Progenitor cell of endocrine pancreas (in vitro differentiated cells): ENCODE data around the gene SNTG2. TPM values are rescaled to one million over a fixed set of nuclear protein-coding genes. Genes with fewer than 3 reads are reported as not detected.

Experiments
- DNase-seq: peaks from one replicate; pipeline ENCODE4 v3.0.0; 2021; ENCODE audit warnings: low spot score; ENCODE audit not compliant: unreplicated experiment
- H3K27ac Mint-ChIP-seq: 2 replicates; pipeline ENCODE4 v1.8.0; 2021; ENCODE audit warnings: mild to moderate bottlenecking, moderate library complexity, mixed read lengths
- H3K27me3 Mint-ChIP-seq: 2 replicates; pipeline ENCODE4 v1.8.0; 2021; ENCODE audit warnings: mixed read lengths
- H3K36me3 Mint-ChIP-seq: 2 replicates; pipeline ENCODE4 v1.8.0; 2022; ENCODE audit warnings: mixed read lengths; ENCODE audit not compliant: insufficient read depth
- H3K4me1 Mint-ChIP-seq: 2 replicates; pipeline ENCODE4 v1.8.0; 2021; ENCODE audit warnings: low read depth, mixed read lengths
- H3K4me3 Mint-ChIP-seq: 2 replicates; pipeline ENCODE4 v1.8.0; 2021; ENCODE audit warnings: low read depth, mild to moderate bottlenecking, moderate library complexity, mixed read lengths
- H3K9me3 Mint-ChIP-seq: 2 replicates; pipeline ENCODE4 v1.8.0; 2021; ENCODE audit warnings: low read depth, mixed read lengths
- total RNA-seq: library from RNA; stranded (reverse); gene quantifications from 2 replicates; pipeline ENCODE4 v1.2.1, GENCODE V29; 2021
- TF ChIP-seq, protein P1 (sequence below): fragments of 200-600 bp; sonication (generic); IDR thresholded peaks from one replicate; pipeline ENCODE4 v1.5.0; 2021; ENCODE audit warnings: antibody characterized with exemption, mild to moderate bottlenecking; ENCODE audit not compliant: unreplicated experiment

The SNTG2 gene
- total RNA-seq, 1 donor from 2014 or later, result 0.50 TPM

DNA sequence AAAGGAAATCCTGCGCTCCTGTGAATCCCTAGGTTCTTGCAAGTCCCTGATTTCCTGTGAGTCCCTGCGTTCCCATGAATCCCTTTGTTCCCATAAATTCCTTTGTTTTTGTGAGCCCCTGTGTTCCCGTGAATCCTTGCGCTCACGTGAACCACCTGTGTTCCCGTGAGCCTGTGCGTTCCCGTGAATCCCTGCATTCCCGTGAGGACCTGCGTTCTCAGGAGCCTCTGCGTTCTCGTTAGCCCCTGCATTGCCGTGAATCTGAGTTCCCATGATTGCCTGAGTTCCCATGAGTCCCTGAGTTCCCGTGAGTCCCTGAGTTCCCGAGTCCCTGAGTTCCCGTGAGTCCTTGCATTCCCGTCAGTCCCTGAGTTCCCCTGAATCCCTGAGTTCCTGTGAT is 71.5 kb downstream of the SNTG2 start:
- no peak for DNase-seq
- peaks cover 11% of the 10 kb centered on the region for H3K27me3 Mint-ChIP-seq
- H3K27ac Mint-ChIP-seq, result no peak overlapping the region

GRCh38 chr2:1024981-1025380 is 74.3 kb downstream of the SNTG2 start:
- peaks cover 7% of the 10 kb centered on the region for H3K9me3 Mint-ChIP-seq
- no peak overlapping the region for H3K4me3 Mint-ChIP-seq
- no peaks in the 10 kb centered on the region for H3K36me3 Mint-ChIP-seq
- no peak overlapping the region for H3K27ac Mint-ChIP-seq
- H3K4me1 Mint-ChIP-seq, result no peaks in the 10 kb centered on the region
- H3K27me3 Mint-ChIP-seq, result peaks cover 11% of the 10 kb centered on the region
- DNase-seq, result no peak
- TF ChIP-seq, protein P1, sequence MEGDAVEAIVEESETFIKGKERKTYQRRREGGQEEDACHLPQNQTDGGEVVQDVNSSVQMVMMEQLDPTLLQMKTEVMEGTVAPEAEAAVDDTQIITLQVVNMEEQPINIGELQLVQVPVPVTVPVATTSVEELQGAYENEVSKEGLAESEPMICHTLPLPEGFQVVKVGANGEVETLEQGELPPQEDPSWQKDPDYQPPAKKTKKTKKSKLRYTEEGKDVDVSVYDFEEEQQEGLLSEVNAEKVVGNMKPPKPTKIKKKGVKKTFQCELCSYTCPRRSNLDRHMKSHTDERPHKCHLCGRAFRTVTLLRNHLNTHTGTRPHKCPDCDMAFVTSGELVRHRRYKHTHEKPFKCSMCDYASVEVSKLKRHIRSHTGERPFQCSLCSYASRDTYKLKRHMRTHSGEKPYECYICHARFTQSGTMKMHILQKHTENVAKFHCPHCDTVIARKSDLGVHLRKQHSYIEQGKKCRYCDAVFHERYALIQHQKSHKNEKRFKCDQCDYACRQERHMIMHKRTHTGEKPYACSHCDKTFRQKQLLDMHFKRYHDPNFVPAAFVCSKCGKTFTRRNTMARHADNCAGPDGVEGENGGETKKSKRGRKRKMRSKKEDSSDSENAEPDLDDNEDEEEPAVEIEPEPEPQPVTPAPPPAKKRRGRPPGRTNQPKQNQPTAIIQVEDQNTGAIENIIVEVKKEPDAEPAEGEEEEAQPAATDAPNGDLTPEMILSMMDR, result no peak

More for the DNA sequence above, 71.5 kb downstream of the SNTG2 start:
- Mint-ChIP-seq H3K4me3 (no peak overlapping the region), H3K36me3 (no peaks in the 10 kb centered on the region), H3K9me3 (peaks cover 7% of the 10 kb centered on the region), H3K4me1 (no peaks in the 10 kb centered on the region)
- TF ChIP-seq, protein P1, result no peak

DNA sequence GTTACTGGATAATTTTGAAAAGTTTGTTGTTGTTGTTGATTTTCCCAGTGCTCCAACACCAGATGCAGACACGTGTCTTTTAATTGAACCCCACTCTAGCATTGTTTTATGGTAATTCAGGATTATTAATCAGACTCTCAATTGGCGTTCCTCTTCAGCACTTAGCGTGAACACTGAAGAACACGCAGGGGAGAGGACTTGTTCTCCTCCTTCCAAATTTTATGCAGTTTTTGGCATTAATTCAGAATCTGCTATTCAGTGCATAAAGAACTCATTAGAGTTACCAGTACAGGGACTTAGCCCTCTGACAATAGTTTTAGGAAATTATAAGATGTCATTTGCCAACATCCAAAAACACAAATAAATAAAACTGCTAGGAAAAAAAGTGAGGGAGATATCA is 75.5 kb downstream of the SNTG2 start:
- Mint-ChIP-seq H3K4me1 (no peaks in the 10 kb centered on the region), H3K4me3 (no peak overlapping the region), H3K27ac (no peak overlapping the region), H3K9me3 (peaks cover 7% of the 10 kb centered on the region), H3K36me3 (no peaks in the 10 kb centered on the region), H3K27me3 (peaks cover 11% of the 10 kb centered on the region)
- DNase-seq, result no peak
- TF ChIP-seq, protein P1, result no peak

GRCh38 chr2:1028831-1029230 is 78.2 kb downstream of the SNTG2 start:
- TF ChIP-seq, protein P1, result no peak
- Mint-ChIP-seq H3K9me3 (no peaks in the 10 kb centered on the region), H3K4me1 (no peaks in the 10 kb centered on the region), H3K27ac (no peak overlapping the region), H3K4me3 (no peak overlapping the region), H3K36me3 (no peaks in the 10 kb centered on the region), H3K27me3 (peaks cover 11% of the 10 kb centered on the region)
- no peak for DNase-seq

DNA sequence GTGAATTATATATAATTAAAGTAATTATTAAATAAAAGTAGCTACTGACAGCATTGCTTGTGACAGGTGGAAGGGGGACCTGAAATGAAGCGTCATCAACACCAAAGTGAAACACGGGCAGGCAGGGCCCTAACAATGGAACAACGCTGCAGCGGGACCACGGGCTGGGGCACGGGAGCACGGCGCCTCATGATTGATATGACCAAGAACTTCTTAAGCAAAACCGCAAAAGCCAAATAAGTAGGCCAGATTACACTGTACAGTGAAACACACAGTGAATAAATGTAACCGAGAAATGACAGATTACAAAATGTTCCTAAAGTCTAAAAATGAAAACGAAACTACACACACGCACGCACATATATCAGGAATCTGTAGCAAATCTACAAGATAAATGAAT is 81.4 kb downstream of the SNTG2 start:
- TF ChIP-seq, protein P1, result no peak
- H3K27ac Mint-ChIP-seq, result no peak overlapping the region
- DNase-seq, result no peak
- no peaks in the 10 kb centered on the region for H3K36me3 Mint-ChIP-seq
- no peak overlapping the region for H3K4me3 Mint-ChIP-seq
- peaks cover 4% of the 10 kb centered on the region for H3K27me3 Mint-ChIP-seq
- no peaks in the 10 kb centered on the region for H3K9me3 Mint-ChIP-seq
- H3K4me1 Mint-ChIP-seq, result peaks cover 1% of the 10 kb centered on the region
